ENCODE data around the gene NUDT22.

The NUDT22 gene

DNA sequence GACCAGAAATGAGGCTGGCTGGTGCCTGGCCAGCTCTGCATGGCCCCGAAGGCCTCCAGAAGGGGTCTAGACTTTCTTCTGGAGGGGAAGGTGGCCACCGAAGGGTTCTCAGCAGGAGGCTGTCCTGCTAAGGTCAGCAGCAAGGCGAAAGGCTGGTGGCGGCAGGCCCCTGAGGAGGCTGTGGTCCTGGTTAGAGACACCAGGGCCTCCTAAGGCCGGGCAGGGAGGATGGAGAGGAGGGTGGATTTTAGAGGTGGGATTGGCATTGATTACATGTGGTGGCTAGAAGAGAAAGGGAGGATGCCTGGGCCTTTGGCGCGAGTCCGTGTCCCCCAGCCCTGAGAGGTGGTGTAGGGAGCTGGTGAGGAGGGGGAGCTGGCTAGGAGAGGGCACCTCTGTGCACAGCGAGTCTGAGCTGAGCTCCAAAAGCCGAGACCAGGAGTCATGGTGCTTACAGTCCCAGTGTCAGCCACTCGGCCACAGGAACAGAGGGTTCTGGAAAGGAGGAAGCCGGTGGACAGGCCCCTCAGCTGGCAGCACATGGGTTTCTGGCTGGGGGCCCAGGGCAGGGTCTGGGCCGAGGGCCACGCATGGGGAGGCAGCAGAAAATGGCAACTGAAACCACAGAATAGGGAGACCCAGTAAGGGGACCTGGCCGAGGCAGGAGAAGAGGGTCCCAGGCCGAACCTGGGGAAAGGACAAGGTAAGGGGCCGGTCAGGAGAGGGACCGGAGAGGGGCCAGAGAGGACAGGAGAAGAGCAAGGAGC, 17.1 kb upstream of the NUDT22 start:
- H3K27ac ChIP-seq, result no peak overlapping the region
- no peaks in the 10 kb centered on the region for H3K27me3 ChIP-seq (replicated peaks)
- DNase-seq, result no peak
- peaks cover 17% of the 10 kb centered on the region for H3K36me3 ChIP-seq (replicated peaks)
- TF ChIP-seq, protein P1, sequence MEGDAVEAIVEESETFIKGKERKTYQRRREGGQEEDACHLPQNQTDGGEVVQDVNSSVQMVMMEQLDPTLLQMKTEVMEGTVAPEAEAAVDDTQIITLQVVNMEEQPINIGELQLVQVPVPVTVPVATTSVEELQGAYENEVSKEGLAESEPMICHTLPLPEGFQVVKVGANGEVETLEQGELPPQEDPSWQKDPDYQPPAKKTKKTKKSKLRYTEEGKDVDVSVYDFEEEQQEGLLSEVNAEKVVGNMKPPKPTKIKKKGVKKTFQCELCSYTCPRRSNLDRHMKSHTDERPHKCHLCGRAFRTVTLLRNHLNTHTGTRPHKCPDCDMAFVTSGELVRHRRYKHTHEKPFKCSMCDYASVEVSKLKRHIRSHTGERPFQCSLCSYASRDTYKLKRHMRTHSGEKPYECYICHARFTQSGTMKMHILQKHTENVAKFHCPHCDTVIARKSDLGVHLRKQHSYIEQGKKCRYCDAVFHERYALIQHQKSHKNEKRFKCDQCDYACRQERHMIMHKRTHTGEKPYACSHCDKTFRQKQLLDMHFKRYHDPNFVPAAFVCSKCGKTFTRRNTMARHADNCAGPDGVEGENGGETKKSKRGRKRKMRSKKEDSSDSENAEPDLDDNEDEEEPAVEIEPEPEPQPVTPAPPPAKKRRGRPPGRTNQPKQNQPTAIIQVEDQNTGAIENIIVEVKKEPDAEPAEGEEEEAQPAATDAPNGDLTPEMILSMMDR (IDR thresholded peaks at IDR 0.05; ENCODE audit: low read depth, low read length, missing control alignments), result no peak
- no peak overlapping the region for H3K4me3 ChIP-seq (ENCODE audit: low read depth, low read length)
- in situ Hi-C loops (cut with HindIII; ENCODE audit: low pct_ligation_motif_present, low sequenced_read_pairs), result no loop called here

DNA sequence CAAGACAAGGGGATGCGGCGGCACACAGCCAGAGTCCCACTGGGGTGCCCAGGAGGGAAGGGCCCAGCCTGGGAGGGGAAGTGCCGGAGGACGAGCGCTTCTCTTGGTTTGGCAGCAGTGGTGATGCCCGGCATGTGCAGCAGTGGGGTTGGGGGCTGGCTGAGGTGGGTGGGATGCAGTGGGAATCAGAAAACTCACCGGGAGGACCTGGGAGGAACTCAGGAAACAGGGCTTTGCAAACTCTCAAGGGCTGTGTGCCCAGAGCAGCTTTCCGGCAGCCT, 16.6 kb upstream of the NUDT22 start:
- in situ Hi-C loops (cut with HindIII; ENCODE audit: low pct_ligation_motif_present, low sequenced_read_pairs), result no loop called here
- TF ChIP-seq, protein P1 (IDR thresholded peaks at IDR 0.05; ENCODE audit: low read depth, low read length, missing control alignments), result no peak
- DNase-seq, result no peak
- H3K4me3 ChIP-seq (ENCODE audit: low read depth, low read length), result no peak overlapping the region
- no peaks in the 10 kb centered on the region for H3K27me3 ChIP-seq (replicated peaks)
- H3K27ac ChIP-seq, result no peak overlapping the region
- H3K36me3 ChIP-seq (replicated peaks), result peaks cover 13% of the 10 kb centered on the region

DNA sequence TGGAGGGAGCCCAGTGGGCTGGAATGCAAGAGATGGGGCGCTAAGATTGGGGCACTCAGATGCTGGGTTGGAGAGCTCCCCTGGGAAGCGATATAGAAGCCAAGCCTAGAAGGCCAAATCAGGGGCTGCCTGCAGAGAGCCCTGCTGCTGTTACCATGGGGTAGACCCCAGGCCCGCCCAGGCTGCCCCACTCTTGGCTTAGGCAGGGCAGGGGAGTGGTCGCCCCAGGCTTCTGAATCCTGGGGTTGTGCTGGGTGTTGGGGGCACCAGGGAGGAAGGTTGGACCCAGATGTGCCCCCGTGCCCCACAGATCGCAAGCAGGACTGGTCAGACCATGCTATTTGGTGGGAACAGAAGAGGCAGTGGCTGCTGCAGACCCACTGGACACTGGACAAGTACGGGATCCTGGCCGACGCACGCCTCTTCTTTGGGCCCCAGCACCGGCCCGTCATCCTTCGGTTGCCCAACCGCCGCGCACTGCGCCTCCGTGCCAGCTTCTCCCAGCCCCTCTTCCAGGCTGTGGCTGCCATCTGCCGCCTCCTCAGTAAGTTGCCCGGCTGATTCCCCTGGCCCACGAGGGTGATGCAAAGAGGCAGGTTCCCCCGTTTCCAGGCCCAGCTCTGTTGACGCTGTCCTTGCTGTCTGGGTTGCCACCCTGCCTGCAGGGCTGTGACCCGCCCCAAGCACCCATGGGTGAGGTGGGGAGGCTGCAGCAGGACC, 15.6 kb upstream of the NUDT22 start:
- Histone ChIP-seq H3K4me3 (ENCODE audit: low read depth, low read length) (no peak overlapping the region), H3K36me3 (replicated peaks) (peaks cover 7% of the 10 kb centered on the region), H3K27me3 (replicated peaks) (no peaks in the 10 kb centered on the region), H3K27ac (no peak overlapping the region)
- TF ChIP-seq, protein P1 (IDR thresholded peaks at IDR 0.05; ENCODE audit: low read depth, low read length, missing control alignments), result no peak
- in situ Hi-C loops (cut with HindIII; ENCODE audit: low pct_ligation_motif_present, low sequenced_read_pairs), result no loop called here
- no peak for DNase-seq

DNA sequence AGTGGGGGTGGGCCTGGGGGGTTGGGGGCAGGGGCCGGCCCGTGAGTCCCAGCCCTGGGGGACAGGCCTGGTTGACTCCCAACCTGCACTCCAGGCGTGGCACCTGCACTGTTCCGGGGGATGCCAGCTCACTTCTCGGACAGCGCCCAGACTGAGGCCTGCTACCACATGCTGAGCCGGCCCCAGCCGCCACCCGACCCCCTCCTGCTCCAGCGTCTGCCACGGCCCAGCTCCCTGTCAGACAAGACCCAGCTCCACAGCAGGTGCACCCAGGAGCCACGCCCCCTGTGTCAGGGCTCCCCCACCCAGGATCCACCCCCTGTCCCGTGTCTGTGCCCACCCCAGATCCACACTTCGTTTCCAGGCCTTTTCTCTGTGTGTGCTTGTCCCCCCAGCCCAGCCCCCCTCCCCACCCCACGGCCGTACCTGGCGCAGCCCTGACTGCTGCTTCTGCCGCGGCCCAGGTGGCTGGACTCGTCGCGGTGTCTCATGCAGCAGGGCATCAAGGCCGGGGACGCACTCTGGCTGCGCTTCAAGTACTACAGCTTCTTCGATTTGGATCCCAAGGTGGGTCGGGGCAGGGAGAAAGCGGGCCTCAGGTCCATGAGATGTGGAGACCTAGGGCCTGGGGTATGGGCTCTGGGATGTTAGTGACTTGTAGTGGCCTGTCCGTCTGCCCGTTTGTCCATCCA, 14.7 kb upstream of the NUDT22 start:
- Histone ChIP-seq H3K27ac (no peak overlapping the region), H3K36me3 (replicated peaks) (peaks cover 5% of the 10 kb centered on the region), H3K27me3 (replicated peaks) (no peaks in the 10 kb centered on the region), H3K4me3 (ENCODE audit: low read depth, low read length) (no peak overlapping the region)
- TF ChIP-seq, protein P1 (IDR thresholded peaks at IDR 0.05; ENCODE audit: low read depth, low read length, missing control alignments), result no peak
- no peak for DNase-seq
- in situ Hi-C loops (cut with HindIII; ENCODE audit: low pct_ligation_motif_present, low sequenced_read_pairs), result no loop called here

DNA sequence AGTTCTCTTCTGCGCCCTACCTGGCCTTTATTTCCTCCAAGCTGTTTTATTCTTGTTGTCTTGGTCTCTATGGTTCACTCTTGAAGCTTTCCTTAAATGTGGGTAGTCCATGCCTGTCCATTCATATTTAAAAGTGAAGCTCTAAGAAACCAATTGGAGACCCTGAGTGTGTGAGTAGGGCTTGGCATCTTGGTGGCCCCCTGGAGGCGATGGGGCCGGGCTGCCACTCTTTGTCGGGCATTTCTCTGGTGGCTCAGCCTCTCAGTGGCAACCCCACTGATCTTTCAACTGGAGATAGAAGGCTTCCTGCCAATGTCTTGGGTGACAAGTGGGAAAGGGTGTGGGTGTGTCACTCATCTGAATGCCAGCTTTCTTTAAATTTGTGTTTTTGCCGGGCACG, 9.2 kb upstream of the NUDT22 start:
- no peak overlapping the region for H3K4me3 ChIP-seq (ENCODE audit: low read depth, low read length)
- TF ChIP-seq, protein P1 (IDR thresholded peaks at IDR 0.05; ENCODE audit: low read depth, low read length, missing control alignments), result no peak
- DNase-seq, result no peak
- H3K36me3 ChIP-seq (replicated peaks), result peaks cover 8% of the 10 kb centered on the region
- H3K27ac ChIP-seq, result no peak overlapping the region
- no peaks in the 10 kb centered on the region for H3K27me3 ChIP-seq (replicated peaks)
- in situ Hi-C loops (cut with HindIII; ENCODE audit: low pct_ligation_motif_present, low sequenced_read_pairs), result no loop called here

All from brain microvascular endothelial cell (primary cell).